Esophagus muscularis mucosa (tissue), 3 donors: ENCODE measurements around the gene TNFSF11.

Experiments used
- CTCF ChIP-seq, 3 experiments: fragments of 200-600 bp in 2 of 3; fragments of 450-650 bp in 1 of 3; sonication (generic) in 2 of 3; IDR thresholded peaks; one replicate each; pipeline ENCODE4 v1.5.1; 2017 to 2019; ENCODE audit warnings: antibody characterized with exemption in 3 of 3, mild to moderate bottlenecking in 2 of 3, moderate library complexity in 1 of 3
- POLR2AphosphoS5 ChIP-seq, 2 donors: sonication (generic); formaldehyde crosslinking; IDR thresholded peaks; one replicate each; pipeline ENCODE4 v1.6.1; 2017; ENCODE audit warnings: antibody characterized with exemption in 2 of 2

- TF ChIP-seq POLR2AphosphoS5 (IDR thresholded peaks at IDR 0.05), result no peak
- no peak for TF ChIP-seq CTCF (IDR thresholded peaks at IDR 0.05)
Measured at GRCh38 chr13:42610649-42611048, 36.7 kb downstream of the TNFSF11 start.
